ENCODE measurements around the gene SPAG16.

The SPAG16 gene

DNA sequence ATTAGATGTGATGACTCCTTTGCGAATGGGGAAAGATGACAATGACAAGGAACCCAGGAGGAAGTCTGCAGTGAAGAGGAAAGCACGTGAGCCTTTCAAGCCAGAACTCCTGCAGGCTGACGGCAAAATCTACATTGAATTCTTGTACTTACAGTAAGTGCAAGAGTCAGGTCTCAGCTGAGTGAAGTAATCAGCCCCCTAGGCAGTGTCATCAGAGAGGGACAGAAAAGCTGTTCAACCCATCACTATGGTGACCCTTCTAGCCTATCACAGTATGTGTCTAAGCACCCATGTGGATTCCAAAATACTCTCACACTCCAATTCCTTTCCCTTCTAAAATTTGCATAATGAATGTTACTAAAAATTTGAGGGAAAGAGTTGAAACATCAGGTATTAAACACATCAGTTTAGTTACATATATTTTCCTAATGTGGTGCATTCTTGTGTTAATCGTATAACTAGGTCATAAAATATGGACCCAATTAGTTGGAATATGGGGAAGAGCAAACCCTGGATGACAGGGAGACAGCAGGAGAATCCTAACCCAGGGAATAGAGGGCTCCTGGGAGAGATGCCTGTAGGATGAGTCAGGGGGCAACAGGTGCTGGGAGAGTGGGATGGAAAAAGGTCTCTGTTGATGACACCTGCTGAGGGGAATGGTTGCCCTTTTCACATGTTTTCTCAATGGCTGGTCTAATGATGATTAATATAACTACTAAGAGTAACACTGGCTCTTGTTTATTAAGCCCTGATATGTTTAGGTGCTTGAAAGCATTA is 1166.0 kb downstream of the SPAG16 start:
- no peak for DNase-seq

DNA sequence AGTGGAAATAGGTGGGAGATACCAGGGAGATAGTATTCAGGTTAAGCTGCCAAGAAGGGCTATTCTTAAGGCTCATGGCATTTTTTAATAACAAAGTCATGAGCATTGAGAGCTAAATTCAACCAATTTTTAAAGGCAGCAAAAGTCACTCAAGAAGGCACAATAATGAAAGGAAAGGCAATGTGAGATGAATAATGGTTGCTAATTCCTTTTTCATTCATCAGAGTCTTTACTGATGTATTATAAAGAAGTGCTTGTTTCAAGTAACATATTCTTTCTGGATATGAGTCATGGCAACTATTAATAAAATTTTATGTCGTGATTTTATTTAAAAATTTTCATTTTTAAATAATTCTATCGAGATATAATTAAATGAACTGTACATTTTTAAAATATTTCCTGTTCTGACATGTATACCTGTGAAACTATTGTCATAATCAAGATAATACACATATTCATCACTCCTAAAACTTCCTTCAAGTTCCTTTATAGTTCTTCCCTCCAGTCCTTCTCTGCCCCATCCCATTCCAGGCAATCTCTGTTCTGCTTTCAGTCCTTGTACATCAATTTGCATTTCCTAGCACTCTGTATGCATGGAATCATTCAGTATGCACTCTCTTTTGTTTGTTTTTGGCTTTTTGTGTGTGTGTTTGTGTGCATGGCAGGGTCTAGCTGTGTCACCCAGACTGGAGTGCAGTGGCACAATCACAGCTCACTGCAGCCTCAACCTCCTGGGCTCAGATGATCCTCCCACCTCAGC is 1167.4 kb downstream of the SPAG16 start:
- DNase-seq = no peak
